Limb (tissue), 2 donors: ENCODE results near the gene PCNX1.

Experiments
- DNase-seq, 2 donors: peaks; one replicate each; pipeline ENCODE4 v3.0.0-alpha.2; 2016; ENCODE audit errors: extremely low spot score in 2 of 2

Gene PCNX1

GRCh38 chr14:71148627-71149026 is 241.4 kb downstream of the PCNX1 start:
- DNase-seq, result no peak

DNA sequence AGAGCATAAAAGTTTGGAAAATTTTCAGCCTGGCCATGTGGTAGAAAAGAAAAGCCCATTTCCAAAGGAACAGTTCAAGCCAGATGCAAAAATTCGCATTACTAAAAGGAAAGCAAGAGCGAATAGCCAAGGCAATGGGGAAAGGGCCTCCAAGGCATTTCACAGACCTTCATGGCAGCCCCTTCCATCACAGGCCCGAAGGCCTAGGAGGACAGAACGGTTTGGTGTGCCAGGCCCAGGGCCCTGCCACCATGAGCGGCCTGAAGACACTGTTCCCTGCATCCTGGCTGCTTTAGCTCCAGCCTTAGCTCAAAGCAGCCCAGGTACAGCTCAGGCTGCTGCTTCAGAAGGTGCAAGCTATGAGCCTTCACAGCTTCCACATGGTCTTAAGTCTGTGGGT is 243.5 kb downstream of the PCNX1 start:
- DNase-seq, result no peak

- no peak for DNase-seq
Observed at GRCh38 chr14:71155743-71156142, 248.5 kb downstream of the PCNX1 start.

GRCh38 chr14:71163050-71163841 is 256.0 kb downstream of the PCNX1 start:
- DNase-seq, result no peak

DNA sequence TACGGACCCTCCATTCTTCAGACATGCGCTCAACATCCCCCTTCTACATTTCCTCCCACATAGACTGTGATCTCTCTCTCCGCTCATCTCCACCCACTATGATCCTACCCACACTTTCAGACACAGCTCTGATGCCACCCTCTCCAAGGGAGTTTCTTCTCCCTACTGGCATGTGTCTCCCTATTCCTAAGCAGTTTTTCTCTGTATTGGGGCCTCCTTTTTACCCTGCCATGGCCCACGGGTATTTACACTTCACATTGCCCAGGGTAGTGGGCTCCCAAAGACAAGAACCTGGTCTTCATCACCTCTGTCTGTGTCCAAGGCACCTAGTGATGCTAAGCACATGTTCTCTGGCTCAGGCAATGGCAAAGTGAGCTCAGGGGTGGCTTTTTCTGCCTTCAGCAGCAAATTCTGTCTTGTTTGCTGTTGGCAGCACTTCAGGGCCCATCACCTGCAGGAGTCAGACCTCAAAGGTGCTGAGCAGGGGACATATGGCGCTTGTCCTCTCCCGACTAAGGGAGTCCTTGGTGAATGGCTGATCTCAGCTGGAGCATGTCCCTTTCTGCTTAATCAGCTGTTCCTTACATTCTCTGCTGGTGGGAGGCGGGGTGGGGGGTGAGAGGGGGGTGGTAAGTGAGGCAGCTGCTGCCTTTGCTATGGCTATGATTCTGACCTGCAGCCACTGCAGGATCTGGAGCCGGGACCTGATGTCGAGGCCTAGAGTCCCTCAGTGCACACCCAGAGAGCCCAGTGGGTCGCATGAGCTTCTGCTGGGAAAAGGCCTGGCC is 256.8 kb downstream of the PCNX1 start:
- DNase-seq, result no peak
